Measurements from ENCODE around the gene SGPP1.
"Not testable (repeated sequence)": the region's sequence is repeated elsewhere in the genome, so short reads cannot be mapped to it uniquely, and the experiment has no call there.

Gene SGPP1

DNA sequence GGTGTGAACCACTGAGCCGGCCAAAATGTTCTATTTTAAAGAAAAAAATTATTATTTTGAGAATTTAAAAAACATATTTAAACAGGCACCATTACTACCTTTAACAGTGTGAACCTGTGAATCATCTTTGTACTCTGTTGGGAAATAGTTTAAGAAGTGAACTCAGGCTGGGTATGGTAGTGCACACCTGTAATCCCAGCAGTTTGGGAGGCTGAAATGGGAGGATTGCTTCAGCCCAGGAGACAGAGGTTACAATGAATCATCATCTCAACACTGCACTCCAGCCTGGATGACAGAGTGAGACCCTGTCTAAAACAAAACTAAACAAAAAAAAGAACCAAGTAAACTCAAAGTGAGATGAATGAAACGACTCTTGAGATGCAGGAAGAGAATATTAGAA lies 83.1 kb downstream of the SGPP1 start:
- DNase-seq (ENCODE audit: low read depth, low spot score), result no peak
- in situ Hi-C loops (cut with HindIII; ENCODE audit: low sequenced_read_pairs), result no loop called here
- TF ChIP-seq, protein P1, sequence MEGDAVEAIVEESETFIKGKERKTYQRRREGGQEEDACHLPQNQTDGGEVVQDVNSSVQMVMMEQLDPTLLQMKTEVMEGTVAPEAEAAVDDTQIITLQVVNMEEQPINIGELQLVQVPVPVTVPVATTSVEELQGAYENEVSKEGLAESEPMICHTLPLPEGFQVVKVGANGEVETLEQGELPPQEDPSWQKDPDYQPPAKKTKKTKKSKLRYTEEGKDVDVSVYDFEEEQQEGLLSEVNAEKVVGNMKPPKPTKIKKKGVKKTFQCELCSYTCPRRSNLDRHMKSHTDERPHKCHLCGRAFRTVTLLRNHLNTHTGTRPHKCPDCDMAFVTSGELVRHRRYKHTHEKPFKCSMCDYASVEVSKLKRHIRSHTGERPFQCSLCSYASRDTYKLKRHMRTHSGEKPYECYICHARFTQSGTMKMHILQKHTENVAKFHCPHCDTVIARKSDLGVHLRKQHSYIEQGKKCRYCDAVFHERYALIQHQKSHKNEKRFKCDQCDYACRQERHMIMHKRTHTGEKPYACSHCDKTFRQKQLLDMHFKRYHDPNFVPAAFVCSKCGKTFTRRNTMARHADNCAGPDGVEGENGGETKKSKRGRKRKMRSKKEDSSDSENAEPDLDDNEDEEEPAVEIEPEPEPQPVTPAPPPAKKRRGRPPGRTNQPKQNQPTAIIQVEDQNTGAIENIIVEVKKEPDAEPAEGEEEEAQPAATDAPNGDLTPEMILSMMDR (IDR thresholded peaks at IDR 0.05; ENCODE audit: low read depth, low read length), result no peak
- H3K4me3 ChIP-seq (ENCODE audit: low read depth, low read length), result no peak overlapping the region

- no peak for DNase-seq (ENCODE audit: low read depth, low spot score)
- TF ChIP-seq, protein P1 (IDR thresholded peaks at IDR 0.05; ENCODE audit: low read depth, low read length), result no peak
- H3K4me3 ChIP-seq (ENCODE audit: low read depth, low read length), result peak overlapping the region; percentile 70
- in situ Hi-C loops (cut with HindIII; ENCODE audit: low sequenced_read_pairs), result no loop called here
Measured at GRCh38 chr14:63642656-63643382, 85.0 kb downstream of the SGPP1 start.

GRCh38 chr14:63642229-63642611 lies 85.6 kb downstream of the SGPP1 start:
- TF ChIP-seq, protein P1 (IDR thresholded peaks at IDR 0.05; ENCODE audit: low read depth, low read length), result no peak
- in situ Hi-C loops (cut with HindIII; ENCODE audit: low sequenced_read_pairs), result no loop called here
- peak overlapping the region; percentile 70 for H3K4me3 ChIP-seq (ENCODE audit: low read depth, low read length)
- DNase-seq (ENCODE audit: low read depth, low spot score), result peak; percentile 97

GRCh38 chr14:63641473-63642228 lies 86.2 kb downstream of the SGPP1 start, which contains the start of gene WDR89:
Gene WDR89 (minus strand): TSS chr14:63641871. CDS start chr14:63599942, 41,929 bp downstream.
- H3K4me3 ChIP-seq (ENCODE audit: low read depth, low read length), result peak within 1 kb of the TSS; percentile 70
- TF ChIP-seq, protein P1 (IDR thresholded peaks at IDR 0.05; ENCODE audit: low read depth, low read length), result peak; percentile 77
- in situ Hi-C loops (cut with HindIII; ENCODE audit: low sequenced_read_pairs), result no loop called here
- DNase-seq (ENCODE audit: low read depth, low spot score), result peak; percentile 100

GRCh38 chr14:63638493-63638892 lies 89.4 kb downstream of the SGPP1 start:
- DNase-seq (ENCODE audit: low read depth, low spot score), result no peak
- H3K4me3 ChIP-seq (ENCODE audit: low read depth, low read length), result no peak overlapping the region
- in situ Hi-C loops (cut with HindIII; ENCODE audit: low sequenced_read_pairs), result no loop called here
- TF ChIP-seq, protein P1 (IDR thresholded peaks at IDR 0.05; ENCODE audit: low read depth, low read length), result no peak

GRCh38 chr14:63636094-63636635 lies 91.7 kb downstream of the SGPP1 start:
- in situ Hi-C loops (cut with HindIII; ENCODE audit: low sequenced_read_pairs); DNase-seq (ENCODE audit: low read depth, low spot score): not testable (repeated sequence)

More at GRCh38 chr14:63636094-63636635, 91.7 kb downstream of the SGPP1 start:
- H3K4me3 ChIP-seq (ENCODE audit: low read depth, low read length), result not testable (repeated sequence)
